Measurements from ENCODE around the gene NDRG4.

The NDRG4 gene

GRCh38 chr16:58503166-58503862, 3.4 kb downstream of the NDRG4 start:
- Histone ChIP-seq H4K8ac (ENCODE audit: low read depth, low read length) (no peak overlapping the region), H3K18ac (ENCODE audit: low read length) (no peak overlapping the region), H2BK120ac (ENCODE audit: low read depth, low read length) (no peak overlapping the region), H2BK15ac (replicated peaks; ENCODE audit: low read depth) (no peak overlapping the region), H3K27me3 (ENCODE audit: insufficient read depth, low read length, poor library complexity) (no peaks in the 10 kb centered on the region), H3K36me3 (ENCODE audit: control insufficient read depth, insufficient read depth, low read length) (no peaks in the 10 kb centered on the region), H3K79me1 (ENCODE audit: low read length) (no peaks in the 10 kb centered on the region), H3K27ac (ENCODE audit: low read depth, low read length) (no peak overlapping the region), H3K79me2 (ENCODE audit: control insufficient read depth, insufficient read depth, low read length) (no peaks in the 10 kb centered on the region), H2BK5ac (ENCODE audit: low read length) (no peak overlapping the region), H4K5ac (ENCODE audit: low read length) (no peak overlapping the region), H3K4me2 (ENCODE audit: low read length) (no peak overlapping the region), H2AK5ac (ENCODE audit: low read length) (no peak overlapping the region), H3K56ac (ENCODE audit: low read length) (no peak overlapping the region), H3K23ac (ENCODE audit: low read length) (no peak overlapping the region), H3K4me3 (ENCODE audit: low read length) (no peak overlapping the region), H3K9ac (ENCODE audit: low read length) (no peak overlapping the region), H3K4me1 (ENCODE audit: control insufficient read depth, low read depth, low read length) (no peaks in the 10 kb centered on the region), H3K4ac (ENCODE audit: low read depth, low read length) (no peak overlapping the region)
- no peak for DNase-seq
- WGBS (ENCODE audit: extremely low coverage, insufficient coverage, low lambda C conversion rate), result no CpG with 5 or more reads among the region's 14 CpGs

DNA sequence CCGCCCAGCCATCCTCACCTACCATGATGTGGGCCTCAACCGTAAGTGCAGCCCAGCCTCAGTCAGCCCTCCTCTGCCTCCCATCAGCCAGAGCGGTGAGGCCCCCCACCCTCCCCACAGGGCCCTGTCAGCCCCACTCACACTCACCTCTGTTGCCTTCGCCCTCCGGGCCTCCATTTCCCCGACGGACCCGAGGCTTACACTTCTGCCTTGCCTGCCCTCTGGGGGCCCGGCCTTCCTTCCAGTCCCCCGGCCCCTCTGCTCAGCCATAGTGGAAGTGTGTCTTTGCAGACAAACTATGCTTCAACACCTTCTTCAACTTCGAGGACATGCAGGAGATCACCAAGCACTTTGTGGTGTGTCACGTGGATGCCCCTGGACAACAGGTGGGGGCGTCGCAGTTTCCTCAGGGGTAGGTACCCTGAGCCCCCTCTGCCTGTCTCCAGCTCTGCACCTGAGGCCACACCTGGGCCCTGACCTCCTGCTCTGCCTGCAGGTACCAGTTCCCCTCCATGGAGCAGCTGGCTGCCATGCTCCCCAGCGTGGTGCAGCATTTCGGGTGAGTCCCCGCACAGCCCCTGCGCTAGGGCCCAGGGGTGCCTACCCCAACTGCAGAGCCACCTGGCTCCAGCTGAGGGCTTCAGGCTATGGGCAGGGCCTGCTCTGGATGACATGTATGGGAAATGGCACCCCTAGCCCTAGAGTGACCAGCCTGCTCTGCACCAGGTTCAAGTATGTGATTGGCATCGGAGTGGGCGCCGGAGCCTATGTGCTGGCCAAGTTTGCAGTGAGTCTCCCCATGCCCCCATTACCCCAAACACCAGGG, 4.1 kb downstream of the NDRG4 start:
- H2AK5ac ChIP-seq (ENCODE audit: low read length), result no peak overlapping the region

DNA sequence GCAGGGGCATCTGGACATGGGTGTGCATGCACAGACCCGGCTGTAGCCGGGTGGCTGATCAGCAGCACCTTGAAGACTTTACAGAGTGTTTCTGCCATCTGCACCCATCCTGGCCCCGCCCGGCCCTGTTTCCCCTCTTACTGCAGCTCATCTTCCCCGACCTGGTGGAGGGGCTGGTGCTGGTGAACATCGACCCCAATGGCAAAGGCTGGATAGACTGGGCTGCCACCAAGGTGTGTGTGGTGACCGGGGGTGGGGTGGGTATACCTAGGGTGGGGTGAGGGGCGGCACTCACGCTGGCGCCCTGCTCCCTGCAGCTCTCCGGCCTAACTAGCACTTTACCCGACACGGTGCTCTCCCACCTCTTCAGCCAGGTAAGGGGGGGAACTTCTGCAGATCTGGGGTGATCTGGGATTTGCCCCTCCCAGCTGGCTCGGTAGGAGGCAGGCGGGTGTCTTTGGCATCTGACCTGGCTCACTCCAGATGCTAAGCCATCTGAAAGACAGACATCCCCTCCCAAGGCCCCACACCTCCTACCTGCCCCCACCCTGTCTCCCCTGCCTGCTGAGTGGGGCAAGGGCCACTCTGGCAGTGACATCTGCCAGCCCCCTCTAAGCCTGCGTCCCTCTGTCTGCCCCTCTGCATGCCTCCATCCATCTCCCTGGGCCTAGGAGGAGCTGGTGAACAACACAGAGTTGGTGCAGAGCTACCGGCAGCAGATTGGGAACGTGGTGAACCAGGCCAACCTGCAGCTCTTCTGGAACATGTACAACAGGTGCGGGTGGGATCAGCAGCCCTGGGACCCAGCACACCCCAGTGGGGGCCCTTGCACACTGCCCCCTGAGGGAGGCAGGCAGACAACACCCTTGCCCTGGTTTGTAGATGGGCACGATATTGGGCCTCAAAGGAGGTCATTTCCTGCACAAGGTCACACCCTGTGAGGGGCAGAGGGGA, 6.6 kb downstream of the NDRG4 start:
- Histone ChIP-seq H3K9ac (ENCODE audit: low read length) (no peak overlapping the region), H3K79me1 (ENCODE audit: low read length) (no peaks in the 10 kb centered on the region), H4K5ac (ENCODE audit: low read length) (no peak overlapping the region), H3K4me2 (ENCODE audit: low read length) (no peak overlapping the region), H3K79me2 (ENCODE audit: control insufficient read depth, insufficient read depth, low read length) (no peaks in the 10 kb centered on the region), H3K27ac (ENCODE audit: low read depth, low read length) (no peak overlapping the region), H3K23ac (ENCODE audit: low read length) (no peak overlapping the region), H3K36me3 (ENCODE audit: control insufficient read depth, insufficient read depth, low read length) (no peaks in the 10 kb centered on the region), H3K18ac (ENCODE audit: low read length) (no peak overlapping the region), H4K8ac (ENCODE audit: low read depth, low read length) (no peak overlapping the region), H3K27me3 (ENCODE audit: insufficient read depth, low read length, poor library complexity) (no peaks in the 10 kb centered on the region), H2BK120ac (ENCODE audit: low read depth, low read length) (no peak overlapping the region), H2AK5ac (ENCODE audit: low read length) (no peak overlapping the region), H2BK5ac (ENCODE audit: low read length) (no peak overlapping the region), H3K4ac (ENCODE audit: low read depth, low read length) (no peak overlapping the region), H2BK15ac (replicated peaks; ENCODE audit: low read depth) (no peak overlapping the region), H3K4me3 (ENCODE audit: low read length) (no peak overlapping the region), H3K56ac (ENCODE audit: low read length) (no peak overlapping the region), H3K4me1 (ENCODE audit: control insufficient read depth, low read depth, low read length) (no peaks in the 10 kb centered on the region)
- WGBS (ENCODE audit: extremely low coverage, insufficient coverage, low lambda C conversion rate), result no CpG with 5 or more reads among the region's 20 CpGs
- DNase-seq, result no peak

More for the DNA sequence above, 4.1 kb downstream of the NDRG4 start:
- no peak overlapping the region for H3K18ac ChIP-seq (ENCODE audit: low read length)
- no peaks in the 10 kb centered on the region for H3K4me1 ChIP-seq (ENCODE audit: control insufficient read depth, low read depth, low read length)
- H3K36me3 ChIP-seq (ENCODE audit: control insufficient read depth, insufficient read depth, low read length), result no peaks in the 10 kb centered on the region
- H3K27me3 ChIP-seq (ENCODE audit: insufficient read depth, low read length, poor library complexity), result no peaks in the 10 kb centered on the region
- H3K4me2 ChIP-seq (ENCODE audit: low read length), result no peak overlapping the region
- no peaks in the 10 kb centered on the region for H3K79me2 ChIP-seq (ENCODE audit: control insufficient read depth, insufficient read depth, low read length)
- no CpG with 5 or more reads among the region's 21 CpGs for WGBS (ENCODE audit: extremely low coverage, insufficient coverage, low lambda C conversion rate)
- H2BK120ac ChIP-seq (ENCODE audit: low read depth, low read length), result no peak overlapping the region
- H2BK15ac ChIP-seq (replicated peaks; ENCODE audit: low read depth), result no peak overlapping the region
- no peak overlapping the region for H3K56ac ChIP-seq (ENCODE audit: low read length)
- no peak overlapping the region for H3K23ac ChIP-seq (ENCODE audit: low read length)
- H2BK5ac ChIP-seq (ENCODE audit: low read length), result no peak overlapping the region
- H3K4me3 ChIP-seq (ENCODE audit: low read length), result no peak overlapping the region
- H3K27ac ChIP-seq (ENCODE audit: low read depth, low read length), result no peak overlapping the region
- H3K4ac ChIP-seq (ENCODE audit: low read depth, low read length), result no peak overlapping the region
- H3K9ac ChIP-seq (ENCODE audit: low read length), result no peak overlapping the region
- no peak for DNase-seq
- no peak overlapping the region for H4K8ac ChIP-seq (ENCODE audit: low read depth, low read length)
- no peak overlapping the region for H4K5ac ChIP-seq (ENCODE audit: low read length)
- H3K79me1 ChIP-seq (ENCODE audit: low read length), result no peaks in the 10 kb centered on the region

DNA sequence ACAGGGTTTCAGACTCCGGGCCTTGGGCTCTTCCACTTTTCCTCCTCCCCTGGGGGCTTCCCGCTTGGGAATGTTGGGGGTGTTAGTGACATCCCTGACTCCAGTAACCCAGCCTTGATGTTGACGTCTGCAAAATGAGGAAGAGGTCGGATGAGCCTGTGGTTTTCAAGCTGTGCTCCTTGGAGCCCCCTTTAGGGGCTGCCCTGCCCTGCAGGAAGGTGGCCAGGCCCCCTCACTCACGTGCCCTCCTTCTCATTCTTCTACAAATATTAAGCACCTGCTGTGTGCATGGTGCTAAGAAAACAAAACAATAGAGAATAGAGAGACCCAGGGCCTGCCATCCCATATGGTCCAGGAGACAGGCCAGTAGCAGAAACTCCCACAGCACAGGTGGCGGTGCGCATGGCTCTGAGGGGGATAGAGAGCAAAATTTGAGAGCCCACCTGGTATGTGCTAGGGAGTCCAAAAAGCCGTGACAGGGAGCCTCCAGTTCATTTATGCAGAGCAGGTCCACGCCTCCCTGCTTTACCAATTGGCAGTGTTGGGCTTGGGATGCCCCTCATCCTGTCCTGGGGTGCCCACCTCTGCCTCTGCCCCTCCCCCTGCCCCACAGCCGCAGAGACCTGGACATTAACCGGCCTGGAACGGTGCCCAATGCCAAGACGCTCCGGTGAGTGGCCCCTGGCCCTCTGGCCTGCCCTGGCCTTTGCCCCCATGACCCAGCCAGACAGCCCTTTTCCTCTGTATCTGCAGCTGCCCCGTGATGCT, 7.4 kb downstream of the NDRG4 start:
- no peaks in the 10 kb centered on the region for H3K36me3 ChIP-seq (ENCODE audit: control insufficient read depth, insufficient read depth, low read length)
- H3K27me3 ChIP-seq (ENCODE audit: insufficient read depth, low read length, poor library complexity), result no peaks in the 10 kb centered on the region
- DNase-seq, result no peak
- H2BK5ac ChIP-seq (ENCODE audit: low read length), result no peak overlapping the region
- H3K56ac ChIP-seq (ENCODE audit: low read length), result no peak overlapping the region
- no peak overlapping the region for H3K9ac ChIP-seq (ENCODE audit: low read length)
- H3K79me2 ChIP-seq (ENCODE audit: control insufficient read depth, insufficient read depth, low read length), result no peaks in the 10 kb centered on the region
- H4K8ac ChIP-seq (ENCODE audit: low read depth, low read length), result no peak overlapping the region
- H2BK15ac ChIP-seq (replicated peaks; ENCODE audit: low read depth), result no peak overlapping the region
- no peak overlapping the region for H3K4ac ChIP-seq (ENCODE audit: low read depth, low read length)
- H3K23ac ChIP-seq (ENCODE audit: low read length), result no peak overlapping the region
- no peak overlapping the region for H2AK5ac ChIP-seq (ENCODE audit: low read length)
- H3K4me3 ChIP-seq (ENCODE audit: low read length), result no peak overlapping the region
- no peak overlapping the region for H3K18ac ChIP-seq (ENCODE audit: low read length)
- H3K27ac ChIP-seq (ENCODE audit: low read depth, low read length), result no peak overlapping the region
- H3K4me1 ChIP-seq (ENCODE audit: control insufficient read depth, low read depth, low read length), result no peaks in the 10 kb centered on the region
- no CpG with 5 or more reads among the region's 15 CpGs for WGBS (ENCODE audit: extremely low coverage, insufficient coverage, low lambda C conversion rate)
- H4K5ac ChIP-seq (ENCODE audit: low read length), result no peak overlapping the region
- no peaks in the 10 kb centered on the region for H3K79me1 ChIP-seq (ENCODE audit: low read length)
- no peak overlapping the region for H2BK120ac ChIP-seq (ENCODE audit: low read depth, low read length)
- H3K4me2 ChIP-seq (ENCODE audit: low read length), result no peak overlapping the region

GRCh38 chr16:58507963-58508670, 8.2 kb downstream of the NDRG4 start:
- Histone ChIP-seq H3K9ac (ENCODE audit: low read length) (no peak overlapping the region), H3K18ac (ENCODE audit: low read length) (no peak overlapping the region), H3K27me3 (ENCODE audit: insufficient read depth, low read length, poor library complexity) (no peaks in the 10 kb centered on the region), H3K4ac (ENCODE audit: low read depth, low read length) (no peak overlapping the region), H2AK5ac (ENCODE audit: low read length) (no peak overlapping the region), H3K4me3 (ENCODE audit: low read length) (no peak overlapping the region), H3K79me2 (ENCODE audit: control insufficient read depth, insufficient read depth, low read length) (no peaks in the 10 kb centered on the region), H2BK120ac (ENCODE audit: low read depth, low read length) (no peak overlapping the region), H4K8ac (ENCODE audit: low read depth, low read length) (no peak overlapping the region), H2BK5ac (ENCODE audit: low read length) (no peak overlapping the region), H3K79me1 (ENCODE audit: low read length) (no peaks in the 10 kb centered on the region), H4K5ac (ENCODE audit: low read length) (no peak overlapping the region), H3K4me1 (ENCODE audit: control insufficient read depth, low read depth, low read length) (no peaks in the 10 kb centered on the region), H3K4me2 (ENCODE audit: low read length) (no peak overlapping the region), H3K23ac (ENCODE audit: low read length) (no peak overlapping the region), H2BK15ac (replicated peaks; ENCODE audit: low read depth) (no peak overlapping the region), H3K56ac (ENCODE audit: low read length) (no peak overlapping the region), H3K27ac (ENCODE audit: low read depth, low read length) (no peak overlapping the region), H3K36me3 (ENCODE audit: control insufficient read depth, insufficient read depth, low read length) (no peaks in the 10 kb centered on the region)
- WGBS (ENCODE audit: extremely low coverage, insufficient coverage, low lambda C conversion rate), result no CpG with 5 or more reads among the region's 14 CpGs
- DNase-seq, result no peak

Data from mesendoderm (in vitro differentiated cells).